Pancreas (tissue), 10 donors: ENCODE data around the gene NUDT19. TPM values are rescaled to one million over a fixed set of nuclear protein-coding genes. Genes with fewer than 3 reads are reported as not detected.

Experiments used
- ATAC-seq, 4 donors: fragments of 200-7000 bp; cut with Tn5 transposase; one replicate each; pipeline versions ENCODE4 v1.8.0 to v1.9.1; 2020; ENCODE audit warnings: mild to moderate bottlenecking in 4 of 4, moderate library complexity in 4 of 4
- DNase-seq, 6 donors: peaks; one replicate each; pipeline ENCODE4 v3.0.0-alpha.2; 2020
- FAIRE-seq: peaks from 2 replicates; lab custom pipeline; 2012; peaks lifted over from hg19 to GRCh38; lab: Jason Lieb, UNC
- H3K27ac ChIP-seq, 4 donors: fragments of 200-600 bp; sonication (generic); 1 replicate in 3 of 4; 2 replicates in 1 of 4; pipeline versions ENCODE4 v1.5.0 to v1.8.0; 2020
- H3K27me3 ChIP-seq, 4 donors: fragments of 200-600 bp; one replicate each; pipeline ENCODE4 v1.8.0; 2021
- H3K36me3 ChIP-seq, 3 donors: fragments of 200-600 bp; sonication (generic) in 1 of 3; one replicate each; pipeline versions ENCODE4 v1.5.0 to v1.8.0; 2020 to 2021
- H3K4me1 ChIP-seq, 3 donors: fragments of 200-600 bp; one replicate each; pipeline ENCODE4 v1.8.0; 2021
- H3K4me3 ChIP-seq, 4 donors: fragments of 200-600 bp; sonication (generic) in 2 of 4; one replicate each; pipeline versions ENCODE4 v1.5.0 to v1.8.0; 2020 to 2021
- H3K9me3 ChIP-seq, 4 donors: fragments of 200-600 bp; one replicate each; pipeline ENCODE4 v1.8.0; 2021
- CTCF ChIP-seq, 4 donors: fragments of 200-600 bp; sonication (generic) in 3 of 4; IDR thresholded peaks; one replicate each; pipeline versions ENCODE4 v1.5.0 to v1.8.0; 2021; ENCODE audit warnings: antibody characterized with exemption in 4 of 4
- WGBS, 2 donors: extraction: QIAGEN DNeasy Blood & Tissue Kit; methylation state at CpG; one replicate each; pipeline ENCODE4 v1.1.7; 2013; 5-methylcytosine and 5-hydroxymethylcytosine counted together
- intact Hi-C, 3 donors: fragments of 100-400 bp; cut with DNase I; formaldehyde crosslinking; loops; one replicate each; pipeline versions ENCODE4 v1.11.1 to v1.14.2; 2022
- polyA plus RNA-seq, 2 donors: library from polyadenylated mRNA; stranded (reverse); fragments of 200-250 nt; gene quantifications; one replicate each; pipeline ENCODE4 v1.2.3, GENCODE V29; 2013
- total RNA-seq, 6 donors: library from RNA; stranded (reverse); fragmentation: NEBNext Ultra II Directional in 4 of 6; extraction: Animal tissue kit (Norgen Biotek cat#: 25700) in 4 of 6; gene quantifications; one replicate each; pipeline versions ENCODE4 v1.2.1 to v1.2.4, GENCODE V29; 2021 to 2023
- donor health status: healthy with polysubstance abuse.
- donor health status: DM: no; HTN: no; CAD: no; lungs with moderate emphysema.
- donor health status: DM: no; HTN: no; CAD: no.
- donor health status: control.
- donor health status: control.
- donor health status: Bipolar disorder and iron deficiency.
- donor health status: DM: yes; HTN: yes; CAD: no.
- donor health status: DM: no; HTN: no; CAD: no.
- donor health status: DM: no; HTN: no; CAD: no.
- donor health status: DM: yes; HTN: yes; CAD: no.

The NUDT19 gene
- total and polyA plus RNA-seq, 8 donors: 2.5 to 8.2 (median 4.2) TPM

GRCh38 chr19:32749361-32749760 is 57.7 kb downstream of the NUDT19 start:
- H3K4me1 ChIP-seq: no peaks in the 10 kb centered on the region
- intact Hi-C loops: no loop called here
- H3K27me3 ChIP-seq: no peaks in the 10 kb centered on the region
- H3K9me3 ChIP-seq: no peaks in the 10 kb centered on the region
- H3K4me3 ChIP-seq: no peak overlapping the region
- no peak for TF ChIP-seq CTCF (IDR thresholded peaks at IDR 0.05)
- no peak for FAIRE-seq
- no peaks in the 10 kb centered on the region for H3K36me3 ChIP-seq
- ATAC-seq: no peak
- 65 to 74% methylated on average over 6 of the region's 6 CpGs for WGBS, 2 donors
- H3K27ac ChIP-seq: no peak overlapping the region
- DNase-seq: no peak

GRCh38 chr19:32750441-32751055 is 58.9 kb downstream of the NUDT19 start:
- intact Hi-C loops: no loop called here
- WGBS, 2 donors: 50 to 53% methylated on average over 4 of the region's 4 CpGs
- no peak for DNase-seq

GRCh38 chr19:32751066-32751465 is 59.4 kb downstream of the NUDT19 start:
- Histone ChIP-seq H3K27me3 (no peaks in the 10 kb centered on the region), H3K4me3 (no peak overlapping the region), H3K9me3 (no peaks in the 10 kb centered on the region), H3K36me3 (no peaks in the 10 kb centered on the region), H3K27ac (no peak overlapping the region), H3K4me1 (no peaks in the 10 kb centered on the region)
- TF ChIP-seq CTCF (IDR thresholded peaks at IDR 0.05): no peak
- FAIRE-seq: no peak
- no peak for DNase-seq
- WGBS, 2 donors: 70 to 71% methylated on average over 2 of the region's 2 CpGs
- intact Hi-C loops: no loop called here
- no peak for ATAC-seq

More at GRCh38 chr19:32750441-32751055, 58.9 kb downstream of the NUDT19 start:
- ATAC-seq (no peak), FAIRE-seq (no peak)
- TF ChIP-seq CTCF (IDR thresholded peaks at IDR 0.05): no peak
- Histone ChIP-seq H3K27me3 (no peaks in the 10 kb centered on the region), H3K9me3 (no peaks in the 10 kb centered on the region), H3K27ac (no peak overlapping the region), H3K4me3 (no peak overlapping the region), H3K4me1 (no peaks in the 10 kb centered on the region), H3K36me3 (no peaks in the 10 kb centered on the region)

GRCh38 chr19:32757189-32757588 is 65.6 kb downstream of the NUDT19 start:
- Histone ChIP-seq H3K4me3 (no peak overlapping the region), H3K9me3 (no peaks in the 10 kb centered on the region), H3K27ac (no peak overlapping the region), H3K36me3 (no peaks in the 10 kb centered on the region), H3K27me3 (no peaks in the 10 kb centered on the region), H3K4me1 (no peaks in the 10 kb centered on the region)
- WGBS, 2 donors: 66 to 72% methylated on average over 3 of the region's 3 CpGs
- ATAC-seq (no peak), DNase-seq (no peak), FAIRE-seq (no peak)
- intact Hi-C loops: no loop called here
- no peak for TF ChIP-seq CTCF (IDR thresholded peaks at IDR 0.05)

Other genes with a start within 250 kb of the NUDT19 start
- 10 to 100 TPM; 24.8 to 43.1 (median 36.6) TPM for gene PDCD5, start 110.6 kb upstream of the NUDT19 start, total RNA-seq
- gene PDCD5, start 110.6 kb upstream of the NUDT19 start, polyA plus RNA-seq: 10 to 100 TPM; 46.4 to 80.8 TPM
- 10 to 100 TPM in 4 of 6 donors, 1 to 10 TPM in 2; 6.7 to 17.6 (median 11.3) TPM for gene ANKRD27, start 16.6 kb upstream of the NUDT19 start, total RNA-seq
- gene ANKRD27, start 16.6 kb upstream of the NUDT19 start, polyA plus RNA-seq: 1 to 10 TPM; 4.5 to 5.3 TPM
- under 1 TPM in 4 of 6 donors, not detected in 2; 0.06 to 0.25 (median 0.18) TPM for gene RGS9BP, start 16.0 kb upstream of the NUDT19 start, total RNA-seq
- gene RGS9BP, start 16.0 kb upstream of the NUDT19 start, polyA plus RNA-seq: under 1 TPM in 1 of 2 donors, not detected in 1; 0.02 TPM
- gene TDRD12, start 27.9 kb downstream of the NUDT19 start, total RNA-seq: under 1 TPM in 3 of 6 donors, not detected in 3; 0.06 to 0.84 (median 0.17) TPM
- gene TDRD12, start 27.9 kb downstream of the NUDT19 start, polyA plus RNA-seq: under 1 TPM; 0.07 to 0.11 TPM
- under 1 TPM in 3 of 6 donors, not detected in 3; 0.08 to 0.44 (median 0.28) TPM for gene SLC7A9, start 177.9 kb downstream of the NUDT19 start, total RNA-seq
- gene SLC7A9, start 177.9 kb downstream of the NUDT19 start, polyA plus RNA-seq: 1 to 10 TPM in 1 of 2 donors, under 1 TPM in 1; 0.27 to 1.1 TPM